ENCODE data around the gene PRAMEF5. TPM values are rescaled to one million over a fixed set of nuclear protein-coding genes. Genes with fewer than 3 reads are reported as not detected.
"Not testable (repeated sequence)": the region's sequence is repeated elsewhere in the genome, so short reads cannot be mapped to it uniquely, and the experiment has no call there.

The PRAMEF5 gene
- polyA plus RNA-seq, 6 donors from 2014 or later = not detected

GRCh38 chr1:13302197-13302596, 48.2 kb downstream of the PRAMEF5 start:
- not testable (repeated sequence) for H3K4me3 Mint-ChIP-seq; ATAC-seq (ENCODE audit: low read depth in 2 of 2)

GRCh38 chr1:13303239-13303638, 49.2 kb downstream of the PRAMEF5 start, which contains the start of gene PRAMEF33:
PRAMEF33 (plus strand) TSS chr1:13303539; CDS start chr1:13305955, 2,416 bp downstream.
- not testable (repeated sequence) for H3K27ac Mint-ChIP-seq; H3K27me3 Mint-ChIP-seq; ATAC-seq (ENCODE audit: low read depth in 2 of 2); H3K36me3 Mint-ChIP-seq; H3K4me3 Mint-ChIP-seq; H3K9me3 Mint-ChIP-seq; H3K4me1 Mint-ChIP-seq; DNase-seq

More at GRCh38 chr1:13302197-13302596, 48.2 kb downstream of the PRAMEF5 start:
- H3K4me1 Mint-ChIP-seq, H3K36me3 Mint-ChIP-seq, DNase-seq, H3K9me3 Mint-ChIP-seq, H3K27ac Mint-ChIP-seq, H3K27me3 Mint-ChIP-seq: not testable (repeated sequence)

Other genes with a start within 250 kb of the PRAMEF5 start
- gene PRAMEF27, start 197.6 kb upstream of the PRAMEF5 start, polyA plus RNA-seq (ENCODE audit: low read depth in 6 of 6) = not detected
- gene HNRNPCL3, start 193.4 kb upstream of the PRAMEF5 start, polyA plus RNA-seq (ENCODE audit: low read depth in 6 of 6) = not detected
- gene PRAMEF25, start 183.4 kb upstream of the PRAMEF5 start, polyA plus RNA-seq (ENCODE audit: low read depth in 6 of 6) = not detected
- gene HNRNPCL2, start 137.3 kb upstream of the PRAMEF5 start, polyA plus RNA-seq (ENCODE audit: low read depth in 6 of 6) = not detected
- gene PRAMEF26, start 98.2 kb upstream of the PRAMEF5 start, polyA plus RNA-seq (ENCODE audit: low read depth in 6 of 6) = not detected
- not detected for gene HNRNPCL4, start 88.6 kb upstream of the PRAMEF5 start, polyA plus RNA-seq (ENCODE audit: low read depth in 6 of 6)
- gene PRAMEF9, start 82.3 kb upstream of the PRAMEF5 start, polyA plus RNA-seq (ENCODE audit: low read depth in 6 of 6) = not detected
- gene PRAMEF13, start 52.8 kb upstream of the PRAMEF5 start, polyA plus RNA-seq (ENCODE audit: low read depth in 6 of 6) = not detected
- not detected for gene PRAMEF18, start 28.0 kb upstream of the PRAMEF5 start, polyA plus RNA-seq (ENCODE audit: low read depth in 6 of 6)
- gene PRAMEF8, start 30.9 kb downstream of the PRAMEF5 start, polyA plus RNA-seq (ENCODE audit: low read depth in 6 of 6) = not detected
- gene PRAMEF33, start 49.3 kb downstream of the PRAMEF5 start, polyA plus RNA-seq (ENCODE audit: low read depth in 6 of 6) = not detected
- not detected for gene PRAMEF15, start 61.4 kb downstream of the PRAMEF5 start, polyA plus RNA-seq (ENCODE audit: low read depth in 6 of 6)
- not detected for gene PRAMEF14, start 92.9 kb downstream of the PRAMEF5 start, polyA plus RNA-seq (ENCODE audit: low read depth in 6 of 6)
- gene PRAMEF19, start 117.7 kb downstream of the PRAMEF5 start, polyA plus RNA-seq (ENCODE audit: low read depth in 6 of 6) = not detected
- gene PRAMEF17, start 135.4 kb downstream of the PRAMEF5 start, polyA plus RNA-seq (ENCODE audit: low read depth in 6 of 6) = not detected
- not detected for gene PRAMEF20, start 156.3 kb downstream of the PRAMEF5 start, polyA plus RNA-seq (ENCODE audit: low read depth in 6 of 6)

Data from naive B cell (primary cell).